ENCODE measurements around the gene SERPINB5. TPM values are rescaled to one million over a fixed set of nuclear protein-coding genes. Genes with fewer than 3 reads are reported as not detected.

The SERPINB5 gene
- total and polyA plus RNA-seq, 2 of the 13 experiments (the other 11 are each of a cell fraction or from before 2014, with no cell fraction given): not detected

DNA sequence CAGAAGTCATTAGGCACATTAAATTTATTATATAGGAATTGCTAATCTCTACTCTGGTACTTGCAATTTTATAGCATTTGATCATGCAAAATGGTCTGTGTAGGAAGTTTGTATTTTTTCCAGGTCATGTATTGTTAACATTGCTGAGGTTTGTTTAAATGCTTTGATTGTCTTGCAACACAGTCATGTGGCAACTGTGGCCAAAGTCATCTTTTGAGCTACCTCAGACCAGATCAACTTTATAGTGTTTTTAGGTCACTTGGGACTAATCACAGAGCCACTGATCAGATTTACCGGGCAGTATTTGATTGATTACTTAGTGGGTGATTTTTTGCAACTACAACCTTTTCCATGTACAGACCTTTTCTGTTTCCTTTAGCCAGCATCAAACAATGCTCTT, 3.7 kb downstream of the SERPINB5 start:
- FAIRE-seq: no peak
- TF ChIP-seq IRX3 (CRISPR knock-in tag; IDR thresholded peaks at IDR 0.05; ENCODE audit: borderline replicate concordance, low read depth) (no peak), ZNF75D (CRISPR knock-in tag; IDR thresholded peaks at IDR 0.05; ENCODE audit: borderline replicate concordance) (no peak), MIER3 (CRISPR knock-in tag; IDR thresholded peaks at IDR 0.05; ENCODE audit: borderline replicate concordance) (no peak), ZNF772 (CRISPR knock-in tag; IDR thresholded peaks at IDR 0.05) (no peak), ZNF256 (CRISPR knock-in tag; conservative IDR thresholded peaks at IDR 0.05) (no peak), TRAFD1 (CRISPR knock-in tag; IDR thresholded peaks at IDR 0.05; ENCODE audit: borderline replicate concordance) (no peak), ZNF318 (CRISPR knock-in tag; IDR thresholded peaks at IDR 0.05) (no peak), NR2F1 (CRISPR knock-in tag; IDR thresholded peaks at IDR 0.05) (no peak), RXRA (CRISPR knock-in tag; IDR thresholded peaks at IDR 0.05) (no peak), ZBED4 (CRISPR knock-in tag; IDR thresholded peaks at IDR 0.05; ENCODE audit: borderline replicate concordance) (no peak), HCFC1 (IDR thresholded peaks at IDR 0.05; ENCODE audit: low read depth, low read length) (no peak)

More for the DNA sequence above, 3.7 kb downstream of the SERPINB5 start:
- 0% methylated on average over 1 of the region's 1 CpG for WGBS (ENCODE audit: low lambda C conversion rate)
- H3K79me2 ChIP-seq (ENCODE audit: insufficient read depth, low read length): no peaks in the 10 kb centered on the region
- no peak overlapping the region for H2AFZ ChIP-seq (ENCODE audit: low read length)
- in situ Hi-C loops (cut with HindIII; ENCODE audit: extremely low pct_ligation_motif_present, low pct_unique_long_range_greater_than_20kb): no loop called here
- no peak overlapping the region for H3K4me3 ChIP-seq (replicated peaks in 1 of 3; ENCODE audit: insufficient read depth in 1 of 3, low read depth in 2 of 3, low read length in 3 of 3)
- H3K27ac ChIP-seq (ENCODE audit: extremely low read length, insufficient read depth, low read length): no peak overlapping the region
- H3K4me2 ChIP-seq (ENCODE audit: low read depth, low read length): no peak overlapping the region
- H3K9ac ChIP-seq (ENCODE audit: insufficient read depth, low read depth, low read length): no peak overlapping the region
- no peak for ATAC-seq
- H3K36me3 ChIP-seq (replicated peaks in 1 of 2; ENCODE audit: control insufficient read depth in 1 of 2, insufficient read depth in 2 of 2, low read length in 2 of 2): no peaks in the 10 kb centered on the region
- no peaks in the 10 kb centered on the region for H4K20me1 ChIP-seq (ENCODE audit: insufficient read depth, low read length)
- POLR2A ChIA-PET: no interaction called here
- peaks cover 1 to 26% of the 10 kb centered on the region in 2 experiments; a peak in 3 of 5 replicates for H3K27me3 ChIP-seq (ENCODE audit: control insufficient read depth in 1 of 2, insufficient read depth in 2 of 2, low read length in 2 of 2)
- H3K9me3 ChIP-seq (ENCODE audit: low read length): no peaks in the 10 kb centered on the region
- H3K4me1 ChIP-seq (ENCODE audit: insufficient read depth, low read length): no peaks in the 10 kb centered on the region
- no TSS peak for BruUV-seq (replicated peaks)
- CTCF ChIA-PET (ENCODE audit: low intra/inter-chr PET ratio, low total read pairs): no interaction called here
- DNase-seq (ENCODE audit: low spot score): no peak
- intact Hi-C loops (cut with micrococcal nuclease; ENCODE audit: unreplicated experiment): no loop called here
